Prostate gland (tissue), 2 donors: Measurements from ENCODE around the gene GRID1.

ENCODE experiments used
- CTCF ChIP-seq, 4 experiments: fragments of 200-600 bp in 2 of 4; fragments of 450-650 bp in 2 of 4; sonication (generic) in 2 of 4; IDR thresholded peaks; 1 replicate in 3 of 4; 2 replicates in 1 of 4; pipeline ENCODE4 v1.5.1; 2016 to 2019; ENCODE audit warnings: antibody characterized with exemption in 4 of 4, mild to moderate bottlenecking in 2 of 4, moderate library complexity in 2 of 4
- POLR2AphosphoS5 ChIP-seq: sonication (generic); formaldehyde crosslinking; IDR thresholded peaks from one replicate; pipeline ENCODE4 v1.6.1; 2017; ENCODE audit warnings: antibody characterized with exemption

- TF ChIP-seq POLR2AphosphoS5 (no peak), CTCF (IDR thresholded peaks at IDR 0.05) (no peak)
Observed at GRCh38 chr10:86344281-86344680, 22.3 kb downstream of the GRID1 start.
